Retinal pigment epithelial cell (primary cell): ENCODE data around the gene SLC5A9.
A peak's percentile ranks its signal among the peaks of the same experiment; 100 is the strongest.
"Not testable (repeated sequence)": the region's sequence is repeated elsewhere in the genome, so short reads cannot be mapped to it uniquely, and the experiment has no call there.

Experiments used
- DNase-seq: peaks from one replicate; pipeline ENCODE4 v3.0.0-alpha.2; 2010; ENCODE audit warnings: low read depth
- H3K4me3 ChIP-seq: 2 replicates; pipeline ENCODE4 v1.5.1; 2011; ENCODE audit warnings: mild to moderate bottlenecking, low read length, control low read depth, moderate library complexity
- TF ChIP-seq, protein P1 (sequence below): conservative IDR thresholded peaks from 2 replicates; pipeline ENCODE4 v1.5.1; 2011; ENCODE audit warnings: low read depth, low read length, control low read depth, inconsistent platforms

The SLC5A9 gene

DNA sequence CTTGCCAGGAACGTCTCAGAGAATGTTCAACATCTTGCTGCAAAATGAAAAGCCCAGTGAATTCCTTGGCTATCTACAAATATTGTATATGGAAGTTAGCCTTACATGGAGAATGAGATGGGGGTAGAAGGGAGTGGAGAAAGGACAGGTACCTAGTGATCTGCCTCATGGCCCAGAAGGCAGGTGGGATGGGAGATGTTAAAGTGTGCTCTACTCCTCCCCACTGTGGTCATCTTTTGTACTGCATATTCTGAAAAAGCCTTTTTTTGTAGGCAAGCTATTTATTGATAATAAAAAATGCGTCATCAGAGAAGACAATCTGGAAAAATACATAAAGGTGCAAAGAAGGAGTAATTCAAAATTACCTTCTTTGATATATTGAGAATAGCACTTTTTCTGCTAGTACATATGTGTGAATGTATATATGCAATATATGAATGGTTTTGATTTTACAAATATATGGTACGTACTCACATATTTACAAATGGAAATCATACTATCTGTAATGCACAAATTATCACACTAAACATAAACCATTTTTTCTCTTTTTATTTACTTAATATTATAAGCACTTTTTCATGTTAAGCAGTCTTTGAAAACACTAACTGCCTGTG, 19.1 kb upstream of the SLC5A9 start:
- no peak for DNase-seq
- TF ChIP-seq, protein P1, sequence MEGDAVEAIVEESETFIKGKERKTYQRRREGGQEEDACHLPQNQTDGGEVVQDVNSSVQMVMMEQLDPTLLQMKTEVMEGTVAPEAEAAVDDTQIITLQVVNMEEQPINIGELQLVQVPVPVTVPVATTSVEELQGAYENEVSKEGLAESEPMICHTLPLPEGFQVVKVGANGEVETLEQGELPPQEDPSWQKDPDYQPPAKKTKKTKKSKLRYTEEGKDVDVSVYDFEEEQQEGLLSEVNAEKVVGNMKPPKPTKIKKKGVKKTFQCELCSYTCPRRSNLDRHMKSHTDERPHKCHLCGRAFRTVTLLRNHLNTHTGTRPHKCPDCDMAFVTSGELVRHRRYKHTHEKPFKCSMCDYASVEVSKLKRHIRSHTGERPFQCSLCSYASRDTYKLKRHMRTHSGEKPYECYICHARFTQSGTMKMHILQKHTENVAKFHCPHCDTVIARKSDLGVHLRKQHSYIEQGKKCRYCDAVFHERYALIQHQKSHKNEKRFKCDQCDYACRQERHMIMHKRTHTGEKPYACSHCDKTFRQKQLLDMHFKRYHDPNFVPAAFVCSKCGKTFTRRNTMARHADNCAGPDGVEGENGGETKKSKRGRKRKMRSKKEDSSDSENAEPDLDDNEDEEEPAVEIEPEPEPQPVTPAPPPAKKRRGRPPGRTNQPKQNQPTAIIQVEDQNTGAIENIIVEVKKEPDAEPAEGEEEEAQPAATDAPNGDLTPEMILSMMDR, result peak; percentile 59
- H3K4me3 ChIP-seq, result no peak overlapping the region

DNA sequence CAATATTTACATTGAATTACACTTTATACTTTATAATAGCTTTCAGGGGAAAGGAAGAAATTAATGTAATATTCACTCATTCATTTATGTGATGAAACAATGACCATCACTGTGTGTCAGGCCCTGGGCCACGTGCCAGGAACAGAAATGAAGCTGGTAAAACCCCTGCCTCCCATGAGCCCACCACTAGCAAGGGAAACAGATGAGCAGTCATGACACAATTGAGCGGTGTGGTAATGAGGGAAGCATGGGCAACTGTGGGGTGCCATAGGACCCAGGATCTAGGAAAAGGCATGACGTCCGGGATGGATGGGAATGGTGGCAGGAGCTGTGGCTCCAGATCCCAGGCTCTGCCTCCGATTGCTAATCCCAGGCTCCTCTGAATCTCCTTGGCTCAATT, 17.0 kb upstream of the SLC5A9 start:
- DNase-seq, result no peak

DNA sequence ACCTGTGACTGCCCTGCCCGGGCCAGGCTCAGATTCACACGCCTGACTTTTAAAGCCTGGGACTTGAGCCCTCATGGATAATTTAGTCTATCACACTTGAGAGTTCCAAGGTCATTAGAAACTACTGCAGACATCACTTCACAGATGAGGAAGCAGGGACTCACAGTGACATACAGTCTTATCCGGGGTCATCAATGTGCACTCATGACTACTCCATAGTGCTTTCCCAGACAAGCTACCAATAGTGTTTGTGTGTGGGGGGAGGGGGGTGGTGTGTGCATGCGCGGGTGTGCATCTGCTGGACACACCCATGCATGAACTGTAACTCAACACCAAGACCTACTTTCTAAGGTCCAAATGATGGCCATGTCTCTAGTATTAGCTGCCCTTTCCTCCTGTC, 16.1 kb upstream of the SLC5A9 start:
- DNase-seq, result no peak
- H3K4me3 ChIP-seq, result no peak overlapping the region
- TF ChIP-seq, protein P1, result no peak

More for the DNA sequence above, 17.0 kb upstream of the SLC5A9 start:
- H3K4me3 ChIP-seq, result no peak overlapping the region
- TF ChIP-seq, protein P1, result no peak

DNA sequence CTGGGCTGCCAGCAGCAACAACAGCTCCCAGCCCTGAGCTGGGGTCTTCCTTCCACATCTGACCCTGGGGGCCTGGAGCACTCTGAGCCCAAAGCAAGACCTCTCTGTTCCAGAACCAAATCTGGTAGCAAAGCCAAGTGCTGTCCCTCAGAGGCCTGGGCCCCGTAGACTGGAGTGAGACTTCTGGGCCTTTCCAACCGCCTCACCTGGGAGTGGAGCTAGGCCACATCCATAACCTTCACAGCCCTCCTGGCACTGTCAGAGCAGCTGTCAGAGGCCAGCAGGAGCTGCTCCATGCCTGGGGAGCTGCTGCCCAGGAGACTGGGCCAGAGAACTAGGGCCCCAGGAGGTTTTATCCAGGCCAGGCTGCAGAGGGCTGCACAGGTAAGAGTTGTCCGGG, 15.4 kb upstream of the SLC5A9 start:
- H3K4me3 ChIP-seq, result no peak overlapping the region
- no peak for DNase-seq
- TF ChIP-seq, protein P1, result no peak

DNA sequence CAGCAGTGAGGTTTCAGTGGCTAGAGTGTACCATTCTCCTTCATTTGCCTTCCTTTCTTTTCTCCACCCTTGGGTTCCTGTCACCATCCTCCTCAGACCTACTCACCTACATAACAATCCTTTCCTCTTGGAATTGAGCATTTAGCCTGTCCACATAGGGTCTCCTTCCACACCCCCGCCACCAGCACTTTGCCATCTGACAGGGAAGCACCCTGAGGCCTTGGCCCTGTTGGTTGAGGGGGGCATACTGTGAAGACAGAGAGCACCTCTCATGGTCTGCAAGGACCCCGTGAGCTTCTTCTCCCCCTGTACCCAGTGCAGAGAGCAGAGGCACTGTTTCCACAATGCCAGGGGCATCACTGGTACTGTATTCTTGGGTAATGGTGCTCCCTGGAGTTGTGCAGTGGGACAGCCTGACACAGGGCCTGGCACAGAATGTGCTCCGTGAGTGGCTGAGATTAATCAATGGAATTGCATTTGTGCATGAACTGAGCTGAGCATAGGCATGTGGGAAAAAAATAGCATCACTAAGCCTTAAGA, 14.9 kb upstream of the SLC5A9 start:
- TF ChIP-seq, protein P1, result no peak
- no peak overlapping the region for H3K4me3 ChIP-seq
- no peak for DNase-seq

DNA sequence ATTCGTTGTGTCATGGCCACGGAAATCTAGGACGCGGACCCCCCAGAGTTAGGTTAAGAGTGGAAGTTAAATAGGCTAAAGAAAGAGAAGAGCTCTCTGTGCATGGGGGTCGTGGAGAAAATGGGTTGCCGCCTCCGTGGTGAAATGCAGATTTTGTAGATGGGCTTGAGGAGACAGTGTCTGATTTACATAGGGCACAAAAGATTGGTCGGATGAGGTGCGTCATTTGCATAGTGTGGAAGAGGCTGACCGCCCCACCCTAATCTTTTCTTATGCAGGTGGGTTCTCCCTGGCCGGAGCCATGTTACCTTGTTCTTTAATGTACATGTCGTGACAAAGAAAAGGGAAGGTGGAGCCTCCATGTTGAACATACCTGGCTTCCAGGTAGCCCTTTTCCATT, 14.3 kb upstream of the SLC5A9 start:
- TF ChIP-seq, protein P1, result no peak
- H3K4me3 ChIP-seq, result no peak overlapping the region
- DNase-seq, result no peak

DNA sequence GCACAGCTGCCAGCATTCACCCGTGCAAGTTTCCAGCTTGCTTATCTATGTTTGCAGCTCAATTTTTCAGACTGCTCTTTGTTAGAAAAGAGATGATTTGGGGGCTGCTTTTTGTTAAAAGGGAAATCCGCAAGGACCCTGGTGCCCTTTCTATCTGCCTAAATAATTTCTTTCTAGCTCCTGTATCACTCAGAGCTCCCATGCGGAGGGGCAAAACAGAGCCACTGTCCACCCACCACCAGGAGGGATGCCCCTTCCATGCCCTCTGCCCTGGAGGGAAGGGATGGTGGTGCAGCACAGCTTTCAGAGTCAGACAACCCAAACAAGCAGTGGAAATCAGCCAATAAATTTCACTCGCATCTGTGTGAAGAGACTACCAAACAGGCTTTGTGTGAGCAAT, 13.9 kb upstream of the SLC5A9 start:
- TF ChIP-seq, protein P1, result no peak

DNA sequence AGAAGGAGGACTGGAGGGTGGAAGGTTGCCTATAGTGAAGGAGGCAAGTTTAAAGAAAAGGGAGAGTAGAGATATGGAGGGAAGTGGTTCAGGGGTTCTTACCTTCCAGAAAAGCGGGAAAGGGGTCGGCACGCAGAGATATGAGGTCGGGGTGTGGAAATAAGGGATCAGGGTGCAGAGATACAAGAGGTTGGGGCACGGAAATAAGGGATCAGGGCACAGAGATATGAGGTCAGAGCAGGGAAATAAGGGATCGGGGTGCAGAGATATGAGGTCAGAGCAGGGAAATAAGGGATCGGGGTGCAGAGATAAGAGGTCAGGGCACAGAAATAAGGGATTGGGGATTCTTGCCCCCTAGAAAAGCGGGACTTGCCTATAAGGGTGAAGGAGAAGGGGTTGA, 9.1 kb upstream of the SLC5A9 start:
- not testable (repeated sequence) for H3K4me3 ChIP-seq, DNase-seq

More for the DNA sequence above, 13.9 kb upstream of the SLC5A9 start:
- no peak overlapping the region for H3K4me3 ChIP-seq
- no peak for DNase-seq

DNA sequence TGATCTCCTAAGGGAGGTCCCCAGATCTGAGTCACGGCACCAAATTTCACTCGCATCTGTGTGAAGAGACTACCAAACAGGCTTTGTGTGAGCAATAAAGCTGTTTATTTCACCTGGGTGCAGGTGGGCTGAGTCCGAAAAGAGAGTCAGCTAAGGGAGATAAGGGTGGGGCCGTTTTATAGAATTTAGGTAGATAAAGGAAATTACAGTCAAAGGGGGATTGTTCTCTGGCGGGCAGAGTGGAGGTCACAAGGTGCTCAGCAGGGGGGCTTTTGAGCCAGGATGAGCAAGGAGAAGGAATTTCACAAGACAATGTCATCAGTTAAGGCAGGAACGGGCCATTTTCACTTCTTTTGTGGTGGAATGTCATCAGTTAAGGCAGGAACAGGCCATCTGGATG, 8.2 kb upstream of the SLC5A9 start:
- H3K4me3 ChIP-seq, DNase-seq: not testable (repeated sequence)
